Psoas muscle (tissue), 8 donors: ENCODE data around the gene JUND. TPM values are rescaled to one million over a fixed set of nuclear protein-coding genes. Genes with fewer than 3 reads are reported as not detected.
A peak's percentile ranks its signal among the peaks of the same experiment; 100 is the strongest.

ENCODE experiments used
- ATAC-seq, 4 donors: fragments of 200-7000 bp; cut with Tn5 transposase; one replicate each; pipeline ENCODE4 v1.9.1; 2020; ENCODE audit warnings: moderate library complexity in 3 of 4, mild to moderate bottlenecking in 2 of 4
- DNase-seq, 2 donors: peaks; one replicate each; pipeline ENCODE4 v3.0.0-alpha.2; 2020
- H3K27ac ChIP-seq: fragments of 200-600 bp; one replicate; pipeline ENCODE4 v1.8.0; 2022
- H3K27me3 ChIP-seq, 3 donors: fragments of 200-600 bp in 1 of 3; one replicate each; pipeline versions ENCODE4 v1.6.1 to v1.8.0; 2013 to 2022; ENCODE audit warnings: low read length in 2 of 3, mild to moderate bottlenecking in 2 of 3, moderate library complexity in 1 of 3; ENCODE audit not compliant: insufficient read depth in 3 of 3
- H3K36me3 ChIP-seq, 2 donors: fragments of 200-600 bp in 1 of 2; one replicate each; pipeline versions ENCODE4 v1.6.1 to v1.8.0; 2013 to 2022; ENCODE audit warnings: low read depth in 1 of 2, mild to moderate bottlenecking in 1 of 2, moderate library complexity in 1 of 2; ENCODE audit not compliant: insufficient read depth in 1 of 2
- H3K4me1 ChIP-seq: fragments of 200-600 bp; one replicate; pipeline ENCODE4 v1.8.0; 2022
- H3K4me3 ChIP-seq: fragments of 200-600 bp; one replicate; pipeline ENCODE4 v1.8.0; 2022; ENCODE audit warnings: mild to moderate bottlenecking
- H3K9me3 ChIP-seq: fragments of 200-600 bp; one replicate; pipeline ENCODE4 v1.8.0; 2022
- WGBS, 3 donors: extraction: QIAGEN DNeasy Blood & Tissue Kit; methylation state at CpG; one replicate each; pipeline versions ENCODE4 v1.1.6 to v1.1.7; 2013; 5-methylcytosine and 5-hydroxymethylcytosine counted together
- intact Hi-C, 2 donors: fragments of 100-400 bp; cut with DNase I; formaldehyde crosslinking; loops; one replicate each; pipeline versions ENCODE4 v1.11.0 to v1.14.2; 2022
- polyA plus RNA-seq, 3 donors: library from polyadenylated mRNA; stranded (reverse); fragments of 200-250 nt; gene quantifications; one replicate each; pipeline ENCODE4 v1.2.3, GENCODE V29; 2013
- total RNA-seq, 4 donors: library from RNA; stranded (reverse); fragmentation: NEBNext Ultra II Directional in 2 of 4; extraction: Animal tissue kit (Norgen Biotek cat#: 25700) in 2 of 4; gene quantifications; one replicate each; pipeline versions ENCODE4 v1.2.1 to v1.2.4, GENCODE V29; 2021 to 2023
- TF ChIP-seq, protein P1 (sequence below): fragments of 200-600 bp; IDR thresholded peaks from one replicate; pipeline ENCODE4 v1.8.0; 2022; ENCODE audit warnings: antibody characterized with exemption
- donor health status: healthy with polysubstance abuse.
- donor health status: DM: no; HTN: no; CAD: no; lungs with moderate emphysema.
- donor health status: Bipolar disorder and iron deficiency.
- donor health status: healthy.
- donor health status: DM: yes; HTN: yes; CAD: no.
- donor health status: DM: no; HTN: no; CAD: no.
- donor health status: DM: no; HTN: no; CAD: no.
- donor health status: DM: yes; HTN: yes; CAD: no.

JUND gene
- total and polyA plus RNA-seq, 7 donors, result 22.7 to 77.1 (median 68.0) TPM

DNA sequence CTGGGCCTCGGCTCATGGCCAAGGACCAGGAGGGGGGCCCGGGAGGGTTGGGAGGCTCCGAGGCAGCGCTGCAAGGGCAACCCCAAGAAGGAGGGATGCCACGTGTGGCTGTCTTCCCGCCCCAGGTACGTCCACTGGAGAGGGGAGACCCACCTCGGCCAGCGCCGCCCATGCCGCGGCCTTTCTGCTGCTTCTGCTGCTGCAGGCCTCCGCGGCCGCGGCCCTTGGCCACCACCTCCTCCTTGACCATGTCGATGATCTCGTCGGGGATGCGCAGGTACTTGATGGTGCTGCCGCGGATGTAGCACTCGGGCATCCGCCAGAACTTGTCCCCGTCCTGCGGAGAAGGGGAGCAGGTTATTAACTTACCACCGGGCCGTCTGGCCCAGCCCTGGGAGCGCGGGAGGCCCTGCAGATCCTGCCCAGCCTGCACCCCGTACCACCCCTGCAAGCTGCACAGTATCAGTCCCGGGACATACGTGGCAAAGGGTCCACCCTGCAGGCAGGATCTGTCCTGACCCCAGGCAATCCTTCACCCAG is 28.2 kb upstream of the JUND start:
- no peaks in the 10 kb centered on the region for H3K27me3 ChIP-seq
- TF ChIP-seq, protein P1, sequence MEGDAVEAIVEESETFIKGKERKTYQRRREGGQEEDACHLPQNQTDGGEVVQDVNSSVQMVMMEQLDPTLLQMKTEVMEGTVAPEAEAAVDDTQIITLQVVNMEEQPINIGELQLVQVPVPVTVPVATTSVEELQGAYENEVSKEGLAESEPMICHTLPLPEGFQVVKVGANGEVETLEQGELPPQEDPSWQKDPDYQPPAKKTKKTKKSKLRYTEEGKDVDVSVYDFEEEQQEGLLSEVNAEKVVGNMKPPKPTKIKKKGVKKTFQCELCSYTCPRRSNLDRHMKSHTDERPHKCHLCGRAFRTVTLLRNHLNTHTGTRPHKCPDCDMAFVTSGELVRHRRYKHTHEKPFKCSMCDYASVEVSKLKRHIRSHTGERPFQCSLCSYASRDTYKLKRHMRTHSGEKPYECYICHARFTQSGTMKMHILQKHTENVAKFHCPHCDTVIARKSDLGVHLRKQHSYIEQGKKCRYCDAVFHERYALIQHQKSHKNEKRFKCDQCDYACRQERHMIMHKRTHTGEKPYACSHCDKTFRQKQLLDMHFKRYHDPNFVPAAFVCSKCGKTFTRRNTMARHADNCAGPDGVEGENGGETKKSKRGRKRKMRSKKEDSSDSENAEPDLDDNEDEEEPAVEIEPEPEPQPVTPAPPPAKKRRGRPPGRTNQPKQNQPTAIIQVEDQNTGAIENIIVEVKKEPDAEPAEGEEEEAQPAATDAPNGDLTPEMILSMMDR, result no peak
- DNase-seq (no peak), ATAC-seq (no peak)
- H3K36me3 ChIP-seq, result peaks cover 0 to 61% of the 10 kb centered on the region in 2 donors
- no peak overlapping the region for H3K27ac ChIP-seq
- peaks cover 36% of the 10 kb centered on the region for H3K4me1 ChIP-seq
- no peaks in the 10 kb centered on the region for H3K9me3 ChIP-seq
- intact Hi-C loops, result no loop called here
- WGBS, 3 donors, result 90 to 93% (median 91%) methylated on average over 32 to 33 of the region's 33 CpGs
- H3K4me3 ChIP-seq, result no peak overlapping the region

DNA sequence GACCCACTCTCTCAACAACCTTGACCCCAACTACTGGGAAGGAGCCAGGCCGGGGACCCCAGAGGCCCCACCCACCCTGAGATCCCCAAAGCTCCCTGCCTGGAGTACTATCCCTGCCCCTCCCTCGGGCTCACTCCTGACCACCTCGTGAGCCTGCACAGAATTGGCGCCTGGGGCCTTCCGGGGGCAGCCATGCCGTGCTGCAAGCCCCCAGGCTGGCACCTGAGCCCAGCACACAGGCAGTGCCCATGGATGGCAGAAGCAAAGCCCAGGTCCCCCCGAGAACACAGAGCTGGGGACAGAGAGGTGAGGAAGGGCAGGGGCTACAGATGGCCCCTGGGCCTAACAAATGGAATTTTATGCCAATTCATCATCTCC is 27.5 kb upstream of the JUND start:
- WGBS, 3 donors, result 82 to 92% (median 83%) methylated on average over 7 of the region's 7 CpGs
- Histone ChIP-seq H3K4me3 (no peak overlapping the region), H3K4me1 (peaks cover 41% of the 10 kb centered on the region), H3K36me3 (peaks cover 0 to 54% of the 10 kb centered on the region in 2 donors), H3K27ac (peak overlapping the region; percentile 95), H3K9me3 (no peaks in the 10 kb centered on the region), H3K27me3 (no peaks in the 10 kb centered on the region)
- intact Hi-C loops, result no loop called here
- no peak for DNase-seq
- ATAC-seq, result no peak
- TF ChIP-seq, protein P1, result no peak

DNA sequence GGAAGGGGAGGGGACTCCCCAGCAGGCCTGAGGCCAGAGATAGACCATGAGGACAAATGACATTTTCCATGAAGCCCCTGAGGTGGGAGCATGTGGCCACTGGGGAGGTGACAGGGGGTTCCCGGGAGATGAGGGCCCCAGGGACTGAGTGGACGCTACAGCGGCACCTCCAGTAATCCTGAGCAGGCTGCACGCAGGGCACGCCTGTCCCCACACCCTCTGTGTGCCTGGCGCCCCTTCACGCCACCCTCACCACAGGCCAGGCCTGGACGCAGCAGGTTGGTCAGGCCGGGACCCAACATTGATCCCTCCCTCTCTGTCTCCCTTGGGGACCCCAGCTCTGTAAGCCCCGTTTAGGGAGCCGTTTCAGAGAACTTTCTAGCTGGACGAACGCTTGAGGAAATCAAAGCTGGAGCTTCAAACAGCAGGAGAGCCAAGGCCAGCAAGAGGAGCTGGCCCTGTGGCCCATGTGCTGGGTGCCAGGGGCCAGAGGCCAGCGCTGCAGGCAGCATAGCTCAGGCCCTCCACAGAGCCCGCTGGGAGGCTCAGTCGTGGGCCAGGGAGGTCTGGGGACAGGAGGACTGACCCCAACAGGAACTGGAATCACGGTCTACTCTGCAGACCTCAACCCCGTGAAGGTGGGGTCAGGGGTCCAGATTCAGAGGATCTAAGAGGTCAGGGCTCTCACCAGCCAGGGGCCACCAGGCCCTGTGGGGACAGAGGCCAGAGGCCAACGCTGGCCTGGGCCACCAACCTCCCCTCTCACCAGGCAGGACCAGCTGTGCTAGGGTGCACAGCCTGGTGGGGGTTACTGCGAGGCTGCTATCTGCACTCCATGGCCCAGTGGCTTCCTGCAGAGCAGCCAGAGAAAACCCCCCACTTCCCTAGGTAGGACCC is 26.9 kb upstream of the JUND start:
- no peaks in the 10 kb centered on the region for H3K9me3 ChIP-seq
- peaks cover 0 to 49% of the 10 kb centered on the region in 2 donors for H3K36me3 ChIP-seq
- H3K27ac ChIP-seq, result peak overlapping the region; percentile 95
- intact Hi-C loops, result no loop called here
- WGBS, 3 donors, result 33 to 52% (median 36%) methylated on average over 19 to 20 of the region's 20 CpGs
- TF ChIP-seq, protein P1, result no peak
- H3K4me1 ChIP-seq, result peaks cover 47% of the 10 kb centered on the region
- ATAC-seq (peak in 1 of 4 donors; percentile 27), DNase-seq (no peak)
- H3K27me3 ChIP-seq, result no peaks in the 10 kb centered on the region
- no peak overlapping the region for H3K4me3 ChIP-seq

DNA sequence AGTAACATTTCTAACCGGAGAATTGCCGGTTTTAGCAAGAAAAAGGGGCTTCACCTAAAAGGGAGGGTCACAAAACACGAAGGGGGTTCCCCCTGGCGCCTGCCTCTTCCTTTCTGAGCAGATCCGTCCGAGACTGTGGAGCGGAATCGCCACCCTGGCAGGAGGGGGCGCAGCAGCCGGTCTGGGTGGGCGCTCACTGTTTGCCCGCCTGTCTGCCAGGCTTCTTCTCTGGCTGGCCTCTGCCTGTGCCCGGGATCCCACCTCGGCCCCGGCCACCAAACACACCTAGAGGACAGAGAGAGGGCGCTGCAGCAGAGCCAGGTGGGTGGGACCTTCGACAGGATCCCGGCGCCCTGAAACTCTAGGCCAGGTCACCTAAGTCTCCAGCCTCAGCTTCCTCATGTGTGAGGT is 25.9 kb upstream of the JUND start:
- TF ChIP-seq, protein P1, result no peak
- peaks cover 56% of the 10 kb centered on the region for H3K4me1 ChIP-seq
- no peaks in the 10 kb centered on the region for H3K27me3 ChIP-seq
- H3K9me3 ChIP-seq, result no peaks in the 10 kb centered on the region
- ATAC-seq, result no peak
- intact Hi-C loops, result loop anchor here in 1 of 2 donors (2.0 kb wide), 1 partner anchor 14 kb away; no protein-coding TSS in a partner anchor
- H3K4me3 ChIP-seq, result no peak overlapping the region
- DNase-seq, result no peak
- H3K27ac ChIP-seq, result peak overlapping the region; percentile 95
- peaks cover 0 to 39% of the 10 kb centered on the region in 2 donors for H3K36me3 ChIP-seq
- WGBS, 3 donors, result 90 to 91% (median 90%) methylated on average over 19 of the region's 19 CpGs
